GM23338 (cell line): ENCODE data around the gene CLDN3. TPM values are rescaled to one million over a fixed set of nuclear protein-coding genes. Genes with fewer than 3 reads are reported as not detected.

ENCODE experiments used
- ATAC-seq: fragments of 200-7000 bp; cut with Tn5 transposase; 3 replicates; pipeline ENCODE4 v1.9.1; 2020
- DNase-seq: peaks from one replicate; pipeline ENCODE4 v3.0.0-alpha.2; 2015; ENCODE audit warnings: low spot score
- H2AFZ ChIP-seq: fragments of 200-600 bp; sonication (generic); 2 replicates; pipeline ENCODE4 v1.8.0; 2016; ENCODE audit warnings: antibody characterized with exemption, mild to moderate bottlenecking, moderate library complexity
- H3F3A ChIP-seq: fragments of 200-600 bp; sonication (generic); replicated peaks from 2 replicates; pipeline ENCODE4 v1.8.0; 2017; ENCODE audit warnings: antibody characterized with exemption, mixed run types, low read depth
- H3K27ac ChIP-seq: fragments of 200-600 bp; sonication (generic); 2 replicates; pipeline ENCODE4 v1.6.1; 2016; ENCODE audit warnings: low read depth
- H3K27me3 ChIP-seq: fragments of 200-600 bp; sonication (generic); 2 replicates; pipeline ENCODE4 v1.8.0; 2016; ENCODE audit warnings: mild to moderate bottlenecking, mixed run types, moderate library complexity; ENCODE audit not compliant: insufficient read depth
- H3K36me3 ChIP-seq: fragments of 200-600 bp; sonication (generic); 2 replicates; pipeline ENCODE4 v1.8.0; 2016; ENCODE audit warnings: mild to moderate bottlenecking; ENCODE audit not compliant: insufficient read depth
- H3K4me1 ChIP-seq: fragments of 200-600 bp; sonication (generic); 2 replicates; pipeline ENCODE4 v1.8.0; 2016; ENCODE audit warnings: mild to moderate bottlenecking, moderate library complexity; ENCODE audit not compliant: insufficient read depth
- H3K4me2 ChIP-seq: fragments of 200-600 bp; sonication (generic); 2 replicates; pipeline ENCODE4 v1.7.1; 2017; ENCODE audit warnings: mixed run types
- H3K4me3 ChIP-seq: fragments of 200-600 bp; sonication (generic); 2 replicates; pipeline ENCODE4 v1.6.1; 2016; ENCODE audit warnings: mixed run types
- H3K79me2 ChIP-seq: fragments of 200-600 bp; sonication (generic); replicated peaks from 2 replicates; pipeline ENCODE4 v1.8.0; 2017; ENCODE audit warnings: mild to moderate bottlenecking; ENCODE audit not compliant: insufficient read depth
- H3K9me2 ChIP-seq: fragments of 200-600 bp; sonication (generic); 2 replicates; pipeline ENCODE4 v1.8.0; 2017; ENCODE audit not compliant: insufficient read depth
- H4K20me1 ChIP-seq: fragments of 200-600 bp; sonication (generic); replicated peaks from 2 replicates; pipeline ENCODE4 v1.8.0; 2017; ENCODE audit warnings: mild to moderate bottlenecking; ENCODE audit not compliant: insufficient read depth
- H3K27ac Mint-ChIP-seq: 2 replicates; pipeline ENCODE4 v1.8.0; 2020; ENCODE audit warnings: inconsistent platforms, mild to moderate bottlenecking, moderate library complexity, mixed read lengths
- H3K27me3 Mint-ChIP-seq: 3 replicates; pipeline ENCODE4 v1.8.0; 2022; ENCODE audit warnings: low read depth, mild to moderate bottlenecking, moderate library complexity, mixed read lengths, inconsistent platforms; ENCODE audit not compliant: insufficient read depth, poor library complexity
- H3K36me3 Mint-ChIP-seq: 3 replicates; pipeline ENCODE4 v1.8.0; 2021; ENCODE audit warnings: low read depth, mild to moderate bottlenecking, inconsistent platforms, moderate library complexity, mixed read lengths
- H3K4me1 Mint-ChIP-seq: 3 replicates; pipeline ENCODE4 v1.8.0; 2020; ENCODE audit warnings: mild to moderate bottlenecking, inconsistent platforms, mixed read lengths
- H3K4me3 Mint-ChIP-seq: 3 replicates; pipeline ENCODE4 v1.8.0; 2021; ENCODE audit warnings: moderate library complexity, mild to moderate bottlenecking, inconsistent platforms, mixed read lengths
- H3K9me3 Mint-ChIP-seq: 3 replicates; pipeline ENCODE4 v1.8.0; 2020; ENCODE audit warnings: moderate library complexity, mild to moderate bottlenecking, inconsistent platforms, mixed read lengths
- POLR2AphosphoS5 ChIP-seq: IDR thresholded peaks from 2 replicates; pipeline ENCODE4 v1.6.1; 2016; ENCODE audit warnings: antibody characterized with exemption, low read depth
- polyA plus RNA-seq: library from polyadenylated mRNA; unstranded; fragments of >200 nt; fragmentation: Nextera tagmentation; extraction: Ambion mirVana; gene quantifications from 2 replicates; pipeline ENCODE4 v1.2.1, GENCODE V29; 2016
- total RNA-seq: library from RNA; depleted of rRNA; stranded (reverse); fragments of >200 nt; shearing (Covaris generic); gene quantifications from 2 replicates; pipeline ENCODE4 v1.2.3, GENCODE V29; 2014
- TF ChIP-seq, protein P1 (sequence below): fragments of 250-450 bp; sonication (Bioruptor Pico); IDR thresholded peaks from 2 replicates; pipeline ENCODE4 v1.5.0; 2020; ENCODE audit warnings: mild to moderate bottlenecking, moderate library complexity
- TF ChIP-seq, protein P2 (sequence below), 2 experiments: fragments of 200-600 bp in 1 of 2; sonication (generic) in 1 of 2; conservative IDR thresholded peaks; 2 replicates each; pipeline versions ENCODE4 v1.5.1 to v1.6.1; 2016 to 2017; ENCODE audit warnings: antibody characterized with exemption in 2 of 2, low read depth in 2 of 2, mild to moderate bottlenecking in 2 of 2, moderate library complexity in 1 of 2

Gene CLDN3
- total and polyA plus RNA-seq, 2 experiments from 2014 or later = 20.1 to 27.7 TPM

DNA sequence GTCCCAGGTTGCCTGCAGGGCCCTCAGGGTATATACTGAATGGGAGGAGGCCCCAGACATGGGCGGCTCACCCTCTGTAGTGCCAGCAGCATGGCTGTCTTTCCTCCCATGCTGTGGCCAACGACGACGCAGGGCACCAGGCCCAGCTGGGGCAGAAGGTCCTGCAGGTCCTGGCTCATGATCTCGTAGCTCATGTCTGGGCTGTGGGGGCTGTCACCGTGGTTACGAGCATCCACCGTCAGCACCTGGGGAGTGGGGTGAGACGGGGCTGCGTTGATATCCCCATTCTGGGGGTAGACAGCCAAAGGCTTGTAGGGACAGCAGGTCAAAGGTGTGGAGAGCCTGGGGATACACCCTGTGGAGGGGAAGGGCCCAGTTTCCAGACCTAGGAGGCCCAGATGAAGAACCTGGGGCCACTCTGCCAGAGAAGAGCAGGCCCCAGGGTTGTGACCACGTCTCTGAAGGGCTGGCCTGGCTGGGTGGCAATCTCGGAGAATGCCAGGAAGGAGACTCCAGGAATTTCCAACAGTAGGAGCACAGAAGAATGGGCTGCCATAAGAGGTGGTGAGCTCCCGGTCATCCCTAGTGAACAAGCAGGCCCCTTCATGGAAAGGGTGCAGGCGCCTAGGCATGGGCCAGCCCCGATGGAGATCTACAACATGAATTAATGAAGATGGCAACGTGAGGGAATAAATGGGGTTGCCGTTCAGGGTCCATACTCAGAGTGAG is 32.4 kb downstream of the CLDN3 start:
- H3K4me1 Mint-ChIP-seq = peaks cover 26% of the 10 kb centered on the region
- Histone ChIP-seq H3K27me3 (peaks cover 26% of the 10 kb centered on the region), H3K36me3 (0 out of 2 replicates have a peak, but pooled peaks cover 3% of the 10 kb centered on the region), H3K27ac (no peak overlapping the region), H3K4me2 (peak overlapping the region; percentile 98), H3F3A (peaks cover 8% of the 10 kb centered on the region), H3K4me1 (peaks cover 21% of the 10 kb centered on the region), H3K4me3 (peak overlapping the region; percentile 90), H3K79me2 (no peaks in the 10 kb centered on the region; the same call in 1 of the 2 replicates), H4K20me1 (peaks cover 13% of the 10 kb centered on the region), H2AFZ (no peak overlapping the region), H3K9me2 (no peaks in the 10 kb centered on the region)
- ATAC-seq (no peak), DNase-seq (no peak)
- peaks cover 23% of the 10 kb centered on the region for H3K27me3 Mint-ChIP-seq
- peaks cover 8% of the 10 kb centered on the region for H3K36me3 Mint-ChIP-seq
- no peaks in the 10 kb centered on the region for H3K9me3 Mint-ChIP-seq
- H3K4me3 Mint-ChIP-seq = peak overlapping the region; percentile 90
- TF ChIP-seq POLR2AphosphoS5 = no peak
- TF ChIP-seq, protein P1, sequence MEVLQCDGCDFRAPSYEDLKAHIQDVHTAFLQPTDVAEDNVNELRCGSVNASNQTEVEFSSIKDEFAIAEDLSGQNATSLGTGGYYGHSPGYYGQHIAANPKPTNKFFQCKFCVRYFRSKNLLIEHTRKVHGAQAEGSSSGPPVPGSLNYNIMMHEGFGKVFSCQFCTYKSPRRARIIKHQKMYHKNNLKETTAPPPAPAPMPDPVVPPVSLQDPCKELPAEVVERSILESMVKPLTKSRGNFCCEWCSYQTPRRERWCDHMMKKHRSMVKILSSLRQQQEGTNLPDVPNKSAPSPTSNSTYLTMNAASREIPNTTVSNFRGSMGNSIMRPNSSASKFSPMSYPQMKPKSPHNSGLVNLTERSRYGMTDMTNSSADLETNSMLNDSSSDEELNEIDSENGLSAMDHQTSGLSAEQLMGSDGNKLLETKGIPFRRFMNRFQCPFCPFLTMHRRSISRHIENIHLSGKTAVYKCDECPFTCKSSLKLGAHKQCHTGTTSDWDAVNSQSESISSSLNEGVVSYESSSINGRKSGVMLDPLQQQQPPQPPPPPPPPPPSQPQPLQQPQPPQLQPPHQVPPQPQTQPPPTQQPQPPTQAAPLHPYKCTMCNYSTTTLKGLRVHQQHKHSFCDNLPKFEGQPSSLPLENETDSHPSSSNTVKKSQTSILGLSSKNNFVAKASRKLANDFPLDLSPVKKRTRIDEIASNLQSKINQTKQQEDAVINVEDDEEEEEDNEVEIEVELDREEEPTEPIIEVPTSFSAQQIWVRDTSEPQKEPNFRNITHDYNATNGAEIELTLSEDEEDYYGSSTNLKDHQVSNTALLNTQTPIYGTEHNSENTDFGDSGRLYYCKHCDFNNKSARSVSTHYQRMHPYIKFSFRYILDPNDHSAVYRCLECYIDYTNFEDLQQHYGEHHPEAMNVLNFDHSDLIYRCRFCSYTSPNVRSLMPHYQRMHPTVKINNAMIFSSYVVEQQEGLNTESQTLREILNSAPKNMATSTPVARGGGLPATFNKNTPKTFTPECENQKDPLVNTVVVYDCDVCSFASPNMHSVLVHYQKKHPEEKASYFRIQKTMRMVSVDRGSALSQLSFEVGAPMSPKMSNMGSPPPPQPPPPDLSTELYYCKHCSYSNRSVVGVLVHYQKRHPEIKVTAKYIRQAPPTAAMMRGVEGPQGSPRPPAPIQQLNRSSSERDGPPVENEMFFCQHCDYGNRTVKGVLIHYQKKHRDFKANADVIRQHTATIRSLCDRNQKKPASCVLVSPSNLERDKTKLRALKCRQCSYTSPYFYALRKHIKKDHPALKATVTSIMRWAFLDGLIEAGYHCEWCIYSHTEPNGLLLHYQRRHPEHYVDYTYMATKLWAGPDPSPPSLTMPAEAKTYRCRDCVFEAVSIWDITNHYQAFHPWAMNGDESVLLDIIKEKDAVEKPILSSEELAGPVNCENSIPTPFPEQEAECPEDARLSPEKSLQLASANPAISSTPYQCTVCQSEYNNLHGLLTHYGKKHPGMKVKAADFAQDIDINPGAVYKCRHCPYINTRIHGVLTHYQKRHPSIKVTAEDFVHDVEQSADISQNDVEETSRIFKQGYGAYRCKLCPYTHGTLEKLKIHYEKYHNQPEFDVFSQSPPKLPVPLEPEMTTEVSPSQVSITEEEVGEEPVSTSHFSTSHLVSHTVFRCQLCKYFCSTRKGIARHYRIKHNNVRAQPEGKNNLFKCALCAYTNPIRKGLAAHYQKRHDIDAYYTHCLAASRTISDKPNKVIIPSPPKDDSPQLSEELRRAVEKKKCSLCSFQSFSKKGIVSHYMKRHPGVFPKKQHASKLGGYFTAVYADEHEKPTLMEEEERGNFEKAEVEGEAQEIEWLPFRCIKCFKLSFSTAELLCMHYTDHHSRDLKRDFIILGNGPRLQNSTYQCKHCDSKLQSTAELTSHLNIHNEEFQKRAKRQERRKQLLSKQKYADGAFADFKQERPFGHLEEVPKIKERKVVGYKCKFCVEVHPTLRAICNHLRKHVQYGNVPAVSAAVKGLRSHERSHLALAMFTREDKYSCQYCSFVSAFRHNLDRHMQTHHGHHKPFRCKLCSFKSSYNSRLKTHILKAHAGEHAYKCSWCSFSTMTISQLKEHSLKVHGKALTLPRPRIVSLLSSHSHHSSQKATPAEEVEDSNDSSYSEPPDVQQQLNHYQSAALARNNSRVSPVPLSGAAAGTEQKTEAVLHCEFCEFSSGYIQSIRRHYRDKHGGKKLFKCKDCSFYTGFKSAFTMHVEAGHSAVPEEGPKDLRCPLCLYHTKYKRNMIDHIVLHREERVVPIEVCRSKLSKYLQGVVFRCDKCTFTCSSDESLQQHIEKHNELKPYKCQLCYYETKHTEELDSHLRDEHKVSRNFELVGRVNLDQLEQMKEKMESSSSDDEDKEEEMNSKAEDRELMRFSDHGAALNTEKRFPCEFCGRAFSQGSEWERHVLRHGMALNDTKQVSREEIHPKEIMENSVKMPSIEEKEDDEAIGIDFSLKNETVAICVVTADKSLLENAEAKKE = no peak
- TF ChIP-seq, protein P2, sequence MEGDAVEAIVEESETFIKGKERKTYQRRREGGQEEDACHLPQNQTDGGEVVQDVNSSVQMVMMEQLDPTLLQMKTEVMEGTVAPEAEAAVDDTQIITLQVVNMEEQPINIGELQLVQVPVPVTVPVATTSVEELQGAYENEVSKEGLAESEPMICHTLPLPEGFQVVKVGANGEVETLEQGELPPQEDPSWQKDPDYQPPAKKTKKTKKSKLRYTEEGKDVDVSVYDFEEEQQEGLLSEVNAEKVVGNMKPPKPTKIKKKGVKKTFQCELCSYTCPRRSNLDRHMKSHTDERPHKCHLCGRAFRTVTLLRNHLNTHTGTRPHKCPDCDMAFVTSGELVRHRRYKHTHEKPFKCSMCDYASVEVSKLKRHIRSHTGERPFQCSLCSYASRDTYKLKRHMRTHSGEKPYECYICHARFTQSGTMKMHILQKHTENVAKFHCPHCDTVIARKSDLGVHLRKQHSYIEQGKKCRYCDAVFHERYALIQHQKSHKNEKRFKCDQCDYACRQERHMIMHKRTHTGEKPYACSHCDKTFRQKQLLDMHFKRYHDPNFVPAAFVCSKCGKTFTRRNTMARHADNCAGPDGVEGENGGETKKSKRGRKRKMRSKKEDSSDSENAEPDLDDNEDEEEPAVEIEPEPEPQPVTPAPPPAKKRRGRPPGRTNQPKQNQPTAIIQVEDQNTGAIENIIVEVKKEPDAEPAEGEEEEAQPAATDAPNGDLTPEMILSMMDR (conservative IDR thresholded peaks at IDR 0.05; ENCODE audit: low read depth in 2 of 2) = no peak
- peak overlapping the region; percentile 90; the same call in 1 of the 2 replicates for H3K27ac Mint-ChIP-seq
